ENCODE data around the gene FXYD5. TPM values are rescaled to one million over a fixed set of nuclear protein-coding genes. Genes with fewer than 3 reads are reported as not detected.

Gene FXYD5
- total and polyA plus RNA-seq, 10 of the 15 experiments (the other 5 are each of a cell fraction or from before 2014, with no cell fraction given) = 30.0 to 159 (median 93.9) TPM

- peaks cover 11% of the 10 kb centered on the region for H3K9me3 ChIP-seq (replicated peaks; ENCODE audit: control insufficient read depth, insufficient read depth, low read length)
- no peak overlapping the region for H3K9ac ChIP-seq (ENCODE audit: control insufficient read depth, insufficient read depth, low read length)
- TF ChIP-seq CTCF (IDR thresholded peaks at IDR 0.05 in 2 of 3, conservative IDR thresholded peaks at IDR 0.05 in 1 of 3; ENCODE audit: control insufficient read depth in 2 of 3, extremely low read depth in 1 of 3, insufficient read depth in 1 of 3, low read depth in 3 of 3, low read length in 3 of 3) (peak; percentile 20 to 46 (median 41); a peak in 3 of 6 replicates), POLR2A (IDR thresholded peaks at IDR 0.05; ENCODE audit: low read depth, low read length) (no peak), RAD21 (IDR thresholded peaks at IDR 0.05; ENCODE audit: insufficient read depth, low read depth, low read length) (peak; percentile 60), KAT2A (conservative IDR thresholded peaks at IDR 0.05; ENCODE audit: control insufficient read depth, low read depth, low read length) (no peak), TCF3 (IDR thresholded peaks at IDR 0.05; ENCODE audit: borderline replicate concordance, insufficient read depth, low read depth, low read length) (0 out of 2 replicates have a peak, but pooled peaks have one; percentile 27), SMC3 (IDR thresholded peaks at IDR 0.05; ENCODE audit: borderline replicate concordance, low read length) (peak; percentile 38; the same call in 1 of the 2 replicates), TCF12 (IDR thresholded peaks at IDR 0.05; ENCODE audit: low read depth, low read length) (0 out of 2 replicates have a peak, but pooled peaks have one; percentile 37), NR2F1 (conservative IDR thresholded peaks at IDR 0.05) (no peak), BHLHE40 (IDR thresholded peaks at IDR 0.05; ENCODE audit: borderline replicate concordance in 1 of 2, low read depth in 2 of 2, low read length in 1 of 2) (peak in 1 of 2 experiments; percentile 26; a peak in 2 of 4 replicates)
- no peak overlapping the region for H3K4me2 ChIP-seq (ENCODE audit: control insufficient read depth, insufficient read depth)
- ChIA-PET RAD21 (ENCODE audit: unreplicated experiment) (interaction anchor here (0.6 to 3.6 kb wide), 4 partner anchors 28 to 104 kb away, joined by 3 to 17 read pairs (median 4); partner anchors contain the start of gene FXYD7), SMC1A (ENCODE audit: uncharacterized antibody, unreplicated experiment) (interaction anchor here (0.6 to 1.6 kb wide), 4 partner anchors 23 to 144 kb away, joined by 3 to 12 read pairs (median 3); no protein-coding TSS in a partner anchor), CTCF (interaction anchor here (0.6 to 3.0 kb wide), 8 partner anchors 18 to 161 kb away, joined by 3 to 22 read pairs (median 3); partner anchors contain the start of gene FXYD7), POLR2A (interaction anchor here (0.7 to 1.0 kb wide), 2 partner anchors 36 to 228 kb away, joined by 3 to 4 read pairs; no protein-coding TSS in a partner anchor)
- no peak for FAIRE-seq
- BruUV-seq (replicated peaks) = no TSS peak
- H3K27me3 ChIP-seq (replicated peaks in 1 of 2; ENCODE audit: control insufficient read depth in 2 of 2, insufficient read depth in 2 of 2, low read length in 1 of 2) = no peaks in the 10 kb centered on the region
- WGBS (ENCODE audit: insufficient coverage, insufficient replicate concordance, low lambda C conversion rate, missing lambda C conversion rate) = 97% methylated on average over 3 of the region's 3 CpGs
- no peaks in the 10 kb centered on the region for H3K79me2 ChIP-seq (ENCODE audit: control insufficient read depth, insufficient read depth, low read length)
- peaks cover 28% of the 10 kb centered on the region for H3K4me1 ChIP-seq (ENCODE audit: control insufficient read depth, insufficient read depth, low read length)
- no peaks in the 10 kb centered on the region for H4K20me1 ChIP-seq (ENCODE audit: control insufficient read depth, insufficient read depth)
- H3K4me3 ChIP-seq = no peak overlapping the region
- in situ Hi-C loops (cut with MboI) = no loop called here
- intact Hi-C loops (cut with micrococcal nuclease; ENCODE audit: unreplicated experiment) = no loop called here
- no peak overlapping the region for H2AFZ ChIP-seq (ENCODE audit: control insufficient read depth, low read depth, low read length)
- no peak for DNase-seq (ENCODE audit: low read depth, low spot score)
- H3K27ac ChIP-seq (ENCODE audit: control insufficient read depth, insufficient read depth) = 0 out of 2 replicates have a peak overlapping the region, but pooled peaks have one; percentile 9
- ATAC-seq = peak; percentile 24
- no peaks in the 10 kb centered on the region for H3K36me3 ChIP-seq (ENCODE audit: control insufficient read depth in 2 of 2, insufficient read depth in 2 of 2, low read length in 1 of 2)
These were observed 62.5 kb downstream of the FXYD5 start for GRCh38 chr19:35216833-35217648.

Measured in GM12878 (cell line).